ENCODE results near the gene NECTIN4. TPM values are rescaled to one million over a fixed set of nuclear protein-coding genes. Genes with fewer than 3 reads are reported as not detected.

Gene NECTIN4
- total and polyA plus RNA-seq, 2 experiments from 2014 or later: 0.16 TPM; not detected in 1

GRCh38 chr1:161076410-161076809, 12.9 kb downstream of the NECTIN4 start (continued):
- TF ChIP-seq, protein P1, sequence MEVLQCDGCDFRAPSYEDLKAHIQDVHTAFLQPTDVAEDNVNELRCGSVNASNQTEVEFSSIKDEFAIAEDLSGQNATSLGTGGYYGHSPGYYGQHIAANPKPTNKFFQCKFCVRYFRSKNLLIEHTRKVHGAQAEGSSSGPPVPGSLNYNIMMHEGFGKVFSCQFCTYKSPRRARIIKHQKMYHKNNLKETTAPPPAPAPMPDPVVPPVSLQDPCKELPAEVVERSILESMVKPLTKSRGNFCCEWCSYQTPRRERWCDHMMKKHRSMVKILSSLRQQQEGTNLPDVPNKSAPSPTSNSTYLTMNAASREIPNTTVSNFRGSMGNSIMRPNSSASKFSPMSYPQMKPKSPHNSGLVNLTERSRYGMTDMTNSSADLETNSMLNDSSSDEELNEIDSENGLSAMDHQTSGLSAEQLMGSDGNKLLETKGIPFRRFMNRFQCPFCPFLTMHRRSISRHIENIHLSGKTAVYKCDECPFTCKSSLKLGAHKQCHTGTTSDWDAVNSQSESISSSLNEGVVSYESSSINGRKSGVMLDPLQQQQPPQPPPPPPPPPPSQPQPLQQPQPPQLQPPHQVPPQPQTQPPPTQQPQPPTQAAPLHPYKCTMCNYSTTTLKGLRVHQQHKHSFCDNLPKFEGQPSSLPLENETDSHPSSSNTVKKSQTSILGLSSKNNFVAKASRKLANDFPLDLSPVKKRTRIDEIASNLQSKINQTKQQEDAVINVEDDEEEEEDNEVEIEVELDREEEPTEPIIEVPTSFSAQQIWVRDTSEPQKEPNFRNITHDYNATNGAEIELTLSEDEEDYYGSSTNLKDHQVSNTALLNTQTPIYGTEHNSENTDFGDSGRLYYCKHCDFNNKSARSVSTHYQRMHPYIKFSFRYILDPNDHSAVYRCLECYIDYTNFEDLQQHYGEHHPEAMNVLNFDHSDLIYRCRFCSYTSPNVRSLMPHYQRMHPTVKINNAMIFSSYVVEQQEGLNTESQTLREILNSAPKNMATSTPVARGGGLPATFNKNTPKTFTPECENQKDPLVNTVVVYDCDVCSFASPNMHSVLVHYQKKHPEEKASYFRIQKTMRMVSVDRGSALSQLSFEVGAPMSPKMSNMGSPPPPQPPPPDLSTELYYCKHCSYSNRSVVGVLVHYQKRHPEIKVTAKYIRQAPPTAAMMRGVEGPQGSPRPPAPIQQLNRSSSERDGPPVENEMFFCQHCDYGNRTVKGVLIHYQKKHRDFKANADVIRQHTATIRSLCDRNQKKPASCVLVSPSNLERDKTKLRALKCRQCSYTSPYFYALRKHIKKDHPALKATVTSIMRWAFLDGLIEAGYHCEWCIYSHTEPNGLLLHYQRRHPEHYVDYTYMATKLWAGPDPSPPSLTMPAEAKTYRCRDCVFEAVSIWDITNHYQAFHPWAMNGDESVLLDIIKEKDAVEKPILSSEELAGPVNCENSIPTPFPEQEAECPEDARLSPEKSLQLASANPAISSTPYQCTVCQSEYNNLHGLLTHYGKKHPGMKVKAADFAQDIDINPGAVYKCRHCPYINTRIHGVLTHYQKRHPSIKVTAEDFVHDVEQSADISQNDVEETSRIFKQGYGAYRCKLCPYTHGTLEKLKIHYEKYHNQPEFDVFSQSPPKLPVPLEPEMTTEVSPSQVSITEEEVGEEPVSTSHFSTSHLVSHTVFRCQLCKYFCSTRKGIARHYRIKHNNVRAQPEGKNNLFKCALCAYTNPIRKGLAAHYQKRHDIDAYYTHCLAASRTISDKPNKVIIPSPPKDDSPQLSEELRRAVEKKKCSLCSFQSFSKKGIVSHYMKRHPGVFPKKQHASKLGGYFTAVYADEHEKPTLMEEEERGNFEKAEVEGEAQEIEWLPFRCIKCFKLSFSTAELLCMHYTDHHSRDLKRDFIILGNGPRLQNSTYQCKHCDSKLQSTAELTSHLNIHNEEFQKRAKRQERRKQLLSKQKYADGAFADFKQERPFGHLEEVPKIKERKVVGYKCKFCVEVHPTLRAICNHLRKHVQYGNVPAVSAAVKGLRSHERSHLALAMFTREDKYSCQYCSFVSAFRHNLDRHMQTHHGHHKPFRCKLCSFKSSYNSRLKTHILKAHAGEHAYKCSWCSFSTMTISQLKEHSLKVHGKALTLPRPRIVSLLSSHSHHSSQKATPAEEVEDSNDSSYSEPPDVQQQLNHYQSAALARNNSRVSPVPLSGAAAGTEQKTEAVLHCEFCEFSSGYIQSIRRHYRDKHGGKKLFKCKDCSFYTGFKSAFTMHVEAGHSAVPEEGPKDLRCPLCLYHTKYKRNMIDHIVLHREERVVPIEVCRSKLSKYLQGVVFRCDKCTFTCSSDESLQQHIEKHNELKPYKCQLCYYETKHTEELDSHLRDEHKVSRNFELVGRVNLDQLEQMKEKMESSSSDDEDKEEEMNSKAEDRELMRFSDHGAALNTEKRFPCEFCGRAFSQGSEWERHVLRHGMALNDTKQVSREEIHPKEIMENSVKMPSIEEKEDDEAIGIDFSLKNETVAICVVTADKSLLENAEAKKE (CRISPR knock-in tag; IDR thresholded peaks at IDR 0.05): no peak
- TF ChIP-seq ZNF331 (CRISPR knock-in tag; IDR thresholded peaks at IDR 0.05; ENCODE audit: low read depth): no peak
- no peak for TF ChIP-seq POLR2AphosphoS5 (IDR thresholded peaks at IDR 0.05; ENCODE audit: low read depth)
- TF ChIP-seq ETS1 (IDR thresholded peaks at IDR 0.05): no peak
- no peak for TF ChIP-seq NANOG (IDR thresholded peaks at IDR 0.05; ENCODE audit: borderline replicate concordance)

GRCh38 chr1:161074676-161075368, 14.5 kb downstream of the NECTIN4 start:
- H3K4me1 Mint-ChIP-seq: no peaks in the 10 kb centered on the region; the same call in 2 of the 3 replicates
- no peaks in the 10 kb centered on the region for H3K9me3 Mint-ChIP-seq
- Histone ChIP-seq H3K79me2 (replicated peaks; ENCODE audit: insufficient read depth) (no peaks in the 10 kb centered on the region), H3K4me1 (ENCODE audit: insufficient read depth) (no peaks in the 10 kb centered on the region; the same call in 1 of the 2 replicates), H3K9me2 (ENCODE audit: insufficient read depth) (no peaks in the 10 kb centered on the region), H3K27me3 (ENCODE audit: insufficient read depth) (no peaks in the 10 kb centered on the region), H3F3A (replicated peaks; ENCODE audit: low read depth) (no peaks in the 10 kb centered on the region), H3K36me3 (ENCODE audit: insufficient read depth) (no peaks in the 10 kb centered on the region), H4K20me1 (replicated peaks; ENCODE audit: insufficient read depth) (no peaks in the 10 kb centered on the region), H3K27ac (ENCODE audit: low read depth) (no peak overlapping the region), H3K4me2 (no peak overlapping the region), H2AFZ (no peak overlapping the region), H3K4me3 (no peak overlapping the region)
- DNase-seq (ENCODE audit: low spot score) (no peak), ATAC-seq (no peak)
- H3K27ac Mint-ChIP-seq: no peak overlapping the region; the same call in 1 of the 2 replicates
- H3K4me3 Mint-ChIP-seq: no peak overlapping the region
- H3K27me3 Mint-ChIP-seq (ENCODE audit: insufficient read depth, low read depth, poor library complexity): peaks cover 13% of the 10 kb centered on the region
- H3K36me3 Mint-ChIP-seq (ENCODE audit: low read depth): no peaks in the 10 kb centered on the region
- TF ChIP-seq, protein P2, sequence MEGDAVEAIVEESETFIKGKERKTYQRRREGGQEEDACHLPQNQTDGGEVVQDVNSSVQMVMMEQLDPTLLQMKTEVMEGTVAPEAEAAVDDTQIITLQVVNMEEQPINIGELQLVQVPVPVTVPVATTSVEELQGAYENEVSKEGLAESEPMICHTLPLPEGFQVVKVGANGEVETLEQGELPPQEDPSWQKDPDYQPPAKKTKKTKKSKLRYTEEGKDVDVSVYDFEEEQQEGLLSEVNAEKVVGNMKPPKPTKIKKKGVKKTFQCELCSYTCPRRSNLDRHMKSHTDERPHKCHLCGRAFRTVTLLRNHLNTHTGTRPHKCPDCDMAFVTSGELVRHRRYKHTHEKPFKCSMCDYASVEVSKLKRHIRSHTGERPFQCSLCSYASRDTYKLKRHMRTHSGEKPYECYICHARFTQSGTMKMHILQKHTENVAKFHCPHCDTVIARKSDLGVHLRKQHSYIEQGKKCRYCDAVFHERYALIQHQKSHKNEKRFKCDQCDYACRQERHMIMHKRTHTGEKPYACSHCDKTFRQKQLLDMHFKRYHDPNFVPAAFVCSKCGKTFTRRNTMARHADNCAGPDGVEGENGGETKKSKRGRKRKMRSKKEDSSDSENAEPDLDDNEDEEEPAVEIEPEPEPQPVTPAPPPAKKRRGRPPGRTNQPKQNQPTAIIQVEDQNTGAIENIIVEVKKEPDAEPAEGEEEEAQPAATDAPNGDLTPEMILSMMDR (conservative IDR thresholded peaks at IDR 0.05; ENCODE audit: low read depth in 2 of 2): no peak
- TF ChIP-seq JUNB (IDR thresholded peaks at IDR 0.05; ENCODE audit: unreplicated experiment): no peak

Measured in GM23338 (cell line).